Small intestine (tissue), 7 donors: ENCODE measurements around the gene MORN5. TPM values are rescaled to one million over a fixed set of nuclear protein-coding genes. Genes with fewer than 3 reads are reported as not detected.
"Not testable (repeated sequence)": the region's sequence is repeated elsewhere in the genome, so short reads cannot be mapped to it uniquely, and the experiment has no call there.

ENCODE experiments used
- DNase-seq, 2 donors: peaks; one replicate each; pipeline versions ENCODE4 v3.0.0 to v3.0.0-alpha.2; 2013
- FAIRE-seq: peaks from 2 replicates; lab custom pipeline; 2012; peaks lifted over from hg19 to GRCh38; lab: Jason Lieb, UNC
- H3K27ac ChIP-seq, 3 donors: one replicate each; pipeline ENCODE4 v1.5.1; 2013; ENCODE audit warnings: low read length in 2 of 3, mild to moderate bottlenecking in 2 of 3, control low read depth in 1 of 3, inconsistent platforms in 1 of 3, low read depth in 1 of 3, moderate library complexity in 1 of 3
- H3K27me3 ChIP-seq, 3 donors: one replicate each; pipeline ENCODE4 v1.6.1; 2013; ENCODE audit warnings: low read length in 3 of 3, inconsistent platforms in 1 of 3; ENCODE audit not compliant: control insufficient read depth in 3 of 3, insufficient read depth in 3 of 3
- H3K36me3 ChIP-seq, 3 donors: one replicate each; pipeline ENCODE4 v1.6.1; 2013; ENCODE audit warnings: low read length in 3 of 3, inconsistent platforms in 1 of 3, low read depth in 1 of 3, mild to moderate bottlenecking in 1 of 3, moderate library complexity in 1 of 3; ENCODE audit not compliant: control insufficient read depth in 3 of 3, insufficient read depth in 2 of 3
- H3K4me1 ChIP-seq, 3 donors: one replicate each; pipeline ENCODE4 v1.6.1; 2013; ENCODE audit warnings: low read length in 2 of 3, inconsistent platforms in 1 of 3, low read depth in 1 of 3, mild to moderate bottlenecking in 1 of 3, moderate library complexity in 1 of 3; ENCODE audit not compliant: control insufficient read depth in 3 of 3, insufficient read depth in 2 of 3
- H3K4me3 ChIP-seq, 3 donors: one replicate each; pipeline ENCODE4 v1.5.1; 2013; ENCODE audit warnings: low read length in 3 of 3, control low read depth in 1 of 3, inconsistent platforms in 1 of 3, low read depth in 1 of 3, mild to moderate bottlenecking in 1 of 3, moderate library complexity in 1 of 3
- H3K9me3 ChIP-seq, 2 donors: one replicate each; pipeline ENCODE4 v1.6.1; 2013; ENCODE audit warnings: low read depth in 1 of 2, low read length in 1 of 2; ENCODE audit not compliant: control insufficient read depth in 2 of 2, insufficient read depth in 1 of 2
- WGBS, 3 donors: extraction: QIAGEN DNeasy Blood & Tissue Kit; methylation state at CpG; one replicate each; pipeline ENCODE4 v1.1.7; 2013; 5-methylcytosine and 5-hydroxymethylcytosine counted together
- polyA plus RNA-seq, 4 donors: library from polyadenylated mRNA; stranded (reverse) in 3 of 4; unstranded in 1 of 4; fragments of 200-250 nt in 3 of 4; fragments of 120-200 nt in 1 of 4; gene quantifications; one replicate each; pipeline versions ENCODE4 v1.2.1 to v1.2.3, GENCODE V29; 2013
- donor health status: healthy with polysubstance abuse.
- donor health status: control.
- donor health status: control.
- donor health status: Bipolar disorder and iron deficiency.
- donor health status: healthy.

MORN5 gene
- polyA plus RNA-seq, 4 donors: not detected

GRCh38 chr9:122116448-122117173, 43.1 kb upstream of the MORN5 start:
- H3K27ac ChIP-seq: no peak overlapping the region
- WGBS, 3 donors: 87 to 89% (median 88%) methylated on average over 10 of the region's 10 CpGs
- no peak for FAIRE-seq

DNA sequence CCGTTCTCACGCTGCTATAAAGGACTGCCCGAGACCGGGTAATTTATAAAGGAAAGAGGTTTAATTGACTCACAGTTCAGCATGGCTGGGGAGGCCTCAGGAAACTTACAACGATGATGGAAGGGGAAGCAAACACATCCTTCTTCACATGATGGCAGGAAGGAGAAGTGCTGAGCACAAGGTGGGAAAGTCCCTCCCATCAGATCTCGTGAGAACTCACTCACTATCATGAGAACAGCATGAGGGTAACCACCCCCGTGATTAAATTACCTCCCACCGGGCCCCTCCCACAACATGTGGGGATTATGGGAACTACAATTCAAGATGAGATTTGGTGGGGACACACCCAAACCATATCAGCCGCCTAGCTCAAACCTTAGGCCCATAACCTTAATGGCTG, 42.5 kb upstream of the MORN5 start:
- not testable (repeated sequence) for H3K27ac ChIP-seq, H3K4me3 ChIP-seq, H3K9me3 ChIP-seq, H3K36me3 ChIP-seq, DNase-seq, FAIRE-seq, H3K27me3 ChIP-seq, H3K4me1 ChIP-seq
- whole genome bisulfite sequencing, 3 donors: 69 to 73% (median 71%) methylated on average over 9 of the region's 9 CpGs

More at GRCh38 chr9:122116448-122117173, 43.1 kb upstream of the MORN5 start:
- no peak for DNase-seq
- Histone ChIP-seq H3K4me3 (no peak overlapping the region), H3K27me3 (peaks cover 0 to 4% (median 0%) of the 10 kb centered on the region in 3 donors), H3K36me3 (no peaks in the 10 kb centered on the region), H3K4me1 (no peaks in the 10 kb centered on the region), H3K9me3 (peaks cover 0 to 2% of the 10 kb centered on the region in 2 donors)

DNA sequence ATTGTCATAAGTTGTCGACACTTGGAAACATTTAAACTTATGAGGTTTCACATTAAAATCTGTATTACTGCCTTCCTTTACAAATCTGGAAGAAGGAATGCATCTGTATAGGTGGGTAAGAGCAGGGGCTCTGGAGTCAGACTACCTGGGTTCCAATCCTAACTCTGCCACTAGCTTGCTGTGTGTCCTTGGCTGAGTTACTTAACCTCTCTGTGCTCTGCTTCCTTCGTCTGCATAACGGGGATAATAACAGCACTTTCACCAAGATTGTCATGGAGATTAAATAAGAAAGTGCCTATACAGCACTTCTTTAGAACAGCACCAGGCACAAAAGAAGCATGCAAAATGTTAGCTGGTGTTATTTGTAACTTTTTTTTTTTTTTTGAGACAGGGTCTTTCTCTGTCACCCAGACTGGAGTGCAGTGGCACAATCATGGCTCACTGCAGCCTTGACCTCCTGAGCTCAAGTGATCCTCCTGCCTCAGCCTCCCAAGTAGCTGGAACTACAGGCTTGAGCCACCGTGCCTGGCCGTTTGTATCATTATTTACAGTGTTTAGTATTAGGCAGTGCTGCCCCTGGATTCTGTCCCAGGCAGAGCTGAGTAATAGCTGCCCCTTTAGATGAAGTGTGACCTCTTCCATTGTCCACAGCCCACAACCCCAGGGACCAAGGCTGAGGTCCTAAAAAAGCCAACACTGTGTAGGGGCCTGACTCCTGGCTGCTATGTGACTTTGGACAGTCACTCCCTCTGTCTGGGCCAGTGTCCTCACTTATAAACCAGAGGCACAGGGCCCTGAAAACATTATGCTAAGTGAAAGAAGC, 41.2 kb upstream of the MORN5 start:
- no peaks in the 10 kb centered on the region for H3K36me3 ChIP-seq
- WGBS, 3 donors: 71 to 73% (median 72%) methylated on average over 5 of the region's 5 CpGs
- no peak for DNase-seq
- H3K27ac ChIP-seq: no peak overlapping the region
- H3K27me3 ChIP-seq: peaks cover 0 to 3% (median 0%) of the 10 kb centered on the region in 3 donors
- H3K4me3 ChIP-seq: no peak overlapping the region
- FAIRE-seq: no peak
- H3K9me3 ChIP-seq: peaks cover 0 to 2% of the 10 kb centered on the region in 2 donors
- H3K4me1 ChIP-seq: no peaks in the 10 kb centered on the region

DNA sequence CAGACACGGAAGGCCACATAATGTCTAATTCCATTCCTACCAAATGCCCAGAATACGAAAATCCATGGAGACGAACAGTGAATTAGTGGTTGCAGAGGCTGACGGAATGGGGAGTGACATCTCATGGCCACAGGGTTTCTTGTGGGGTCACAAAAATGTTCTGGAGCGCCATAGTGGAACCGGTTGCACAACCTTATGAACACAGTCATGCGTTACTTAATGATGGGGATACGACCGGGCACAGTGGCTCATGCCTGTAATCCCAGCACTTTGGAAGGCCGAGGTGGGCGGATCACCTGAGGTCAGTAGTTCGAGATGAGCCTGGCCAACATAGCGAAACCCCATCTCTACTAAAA, 40.6 kb upstream of the MORN5 start:
- 81 to 90% (median 87%) methylated on average over 13 of the region's 13 CpGs for WGBS, 3 donors
- DNase-seq (no peak), FAIRE-seq (no peak)
- no peak overlapping the region for H3K27ac ChIP-seq
- no peaks in the 10 kb centered on the region for H3K4me1 ChIP-seq
- peaks cover 0 to 3% (median 0%) of the 10 kb centered on the region in 3 donors for H3K27me3 ChIP-seq
- peaks cover 0 to 2% of the 10 kb centered on the region in 2 donors for H3K9me3 ChIP-seq
- H3K36me3 ChIP-seq: no peaks in the 10 kb centered on the region
- no peak overlapping the region for H3K4me3 ChIP-seq

- Histone ChIP-seq H3K27ac (no peak overlapping the region), H3K9me3 (peaks cover 0 to 2% of the 10 kb centered on the region in 2 donors), H3K27me3 (peaks cover 0 to 9% (median 0%) of the 10 kb centered on the region in 3 donors), H3K4me3 (no peak overlapping the region), H3K36me3 (no peaks in the 10 kb centered on the region), H3K4me1 (no peaks in the 10 kb centered on the region)
- whole genome bisulfite sequencing, 3 donors: 88 to 92% (median 91%) methylated on average over 5 of the region's 5 CpGs
- FAIRE-seq (no peak), DNase-seq (no peak)
Measured at GRCh38 chr9:122119721-122120120, 40.0 kb upstream of the MORN5 start.

GRCh38 chr9:122120316-122121071, 39.2 kb upstream of the MORN5 start:
- Histone ChIP-seq H3K27me3 (peaks cover 0 to 17% (median under 1%) of the 10 kb centered on the region in 3 donors), H3K4me1 (no peaks in the 10 kb centered on the region), H3K27ac (no peak overlapping the region), H3K4me3 (no peak overlapping the region), H3K9me3 (peaks cover 0 to 2% of the 10 kb centered on the region in 2 donors), H3K36me3 (no peaks in the 10 kb centered on the region)
- FAIRE-seq: no peak
- 76 to 80% (median 78%) methylated on average over 10 of the region's 10 CpGs for WGBS, 3 donors
- no peak for DNase-seq

DNA sequence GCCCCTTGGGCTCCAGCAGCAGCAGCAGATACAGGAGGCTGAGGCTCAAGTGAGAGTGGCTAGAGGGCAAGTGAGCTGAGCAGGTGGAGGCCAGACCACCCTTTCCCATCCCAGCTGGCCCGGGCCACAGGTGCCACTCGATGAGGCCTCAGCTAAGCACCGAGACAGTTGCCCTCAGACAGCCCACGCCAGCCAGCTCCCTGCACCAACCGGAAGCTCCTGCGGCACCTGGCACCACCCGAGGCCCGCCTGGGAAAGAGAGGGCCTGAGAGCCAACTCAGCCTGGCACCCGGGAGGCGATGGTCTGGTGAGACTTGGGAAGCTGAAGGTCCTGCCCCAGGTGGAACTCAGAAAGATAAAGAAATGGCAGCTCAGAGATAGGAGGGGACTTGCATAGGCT, 38.3 kb upstream of the MORN5 start:
- DNase-seq (no peak), FAIRE-seq (no peak)
- peaks cover 0 to 4% (median 0%) of the 10 kb centered on the region in 3 donors for H3K4me1 ChIP-seq
- no peak overlapping the region for H3K27ac ChIP-seq
- peaks cover 0 to 26% (median 6%) of the 10 kb centered on the region in 3 donors for H3K27me3 ChIP-seq
- H3K9me3 ChIP-seq: peaks cover 0 to 2% of the 10 kb centered on the region in 2 donors
- no peaks in the 10 kb centered on the region for H3K36me3 ChIP-seq
- WGBS, 3 donors: 81 to 87% (median 86%) methylated on average over 10 of the region's 10 CpGs
- no peak overlapping the region for H3K4me3 ChIP-seq

- FAIRE-seq (no peak), DNase-seq (no peak)
- H3K27me3 ChIP-seq: peaks cover 0 to 31% (median 6%) of the 10 kb centered on the region in 3 donors
- peaks cover 0 to 2% of the 10 kb centered on the region in 2 donors for H3K9me3 ChIP-seq
- no peak overlapping the region for H3K27ac ChIP-seq
- whole genome bisulfite sequencing, 3 donors: 89 to 92% (median 91%) methylated on average over 4 to 6 of the region's 6 CpGs
- peaks cover 0 to 8% (median 0%) of the 10 kb centered on the region in 3 donors for H3K4me1 ChIP-seq
- no peaks in the 10 kb centered on the region for H3K36me3 ChIP-seq
- H3K4me3 ChIP-seq: no peak overlapping the region
Measured at GRCh38 chr9:122121931-122122330, 37.8 kb upstream of the MORN5 start.
